Transverse colon (tissue), 4 donors: Measurements from ENCODE around the gene TNNT2. TPM values are rescaled to one million over a fixed set of nuclear protein-coding genes. Genes with fewer than 3 reads are reported as not detected.

ENCODE experiments used
- DNase-seq: peaks from one replicate; pipeline ENCODE4 v3.0.0-alpha.2; 2019
- H3K27ac ChIP-seq, 4 donors: fragments of 200-600 bp; sonication (generic); 2 replicates each; pipeline ENCODE4 v1.5.1; 2016 to 2018; ENCODE audit warnings: inconsistent platforms in 4 of 4
- H3K27me3 ChIP-seq: fragments of 200-600 bp; sonication (generic); 2 replicates; pipeline ENCODE4 v1.5.1; 2017; ENCODE audit warnings: inconsistent platforms
- H3K36me3 ChIP-seq, 4 donors: fragments of 200-600 bp; sonication (generic); 2 replicates each; pipeline ENCODE4 v1.5.1; 2017 to 2019; ENCODE audit warnings: inconsistent platforms in 4 of 4
- H3K4me1 ChIP-seq, 4 donors: fragments of 200-600 bp; sonication (generic); 2 replicates each; pipeline ENCODE4 v1.5.1; 2017 to 2020; ENCODE audit warnings: inconsistent platforms in 4 of 4
- H3K4me3 ChIP-seq, 4 donors: fragments of 200-600 bp; sonication (generic); 1 replicate in 1 of 4; 2 replicates in 3 of 4; pipeline versions ENCODE4 v1.5.1 to v1.6.1; 2017 to 2019; ENCODE audit warnings: inconsistent platforms in 4 of 4
- H3K9me3 ChIP-seq, 2 donors: fragments of 200-600 bp; sonication (generic); 2 replicates each; pipeline ENCODE4 v1.5.1; 2017 to 2019; ENCODE audit warnings: inconsistent platforms in 2 of 2
- CTCF ChIP-seq, 5 experiments: fragments of 200-600 bp in 3 of 5; fragments of 450-650 bp in 2 of 5; sonication (generic) in 3 of 5; IDR thresholded peaks; 1 replicate in 2 of 5; 2 replicates in 3 of 5; pipeline ENCODE4 v1.5.1; 2016 to 2017; ENCODE audit warnings: antibody characterized with exemption in 5 of 5, inconsistent platforms in 3 of 5, mild to moderate bottlenecking in 2 of 5, moderate library complexity in 1 of 5
- EP300 ChIP-seq: sonication (generic); formaldehyde crosslinking; IDR thresholded peaks from one replicate; pipeline ENCODE4 v1.6.1; 2017; ENCODE audit warnings: antibody characterized with exemption, low read depth
- POLR2A ChIP-seq: fragments of 450-650 bp; IDR thresholded peaks from one replicate; pipeline ENCODE4 v1.6.1; 2016; ENCODE audit warnings: antibody characterized with exemption, mild to moderate bottlenecking, moderate library complexity
- POLR2AphosphoS5 ChIP-seq, 3 donors: sonication (generic); formaldehyde crosslinking; IDR thresholded peaks; one replicate each; pipeline ENCODE4 v1.6.1; 2016; ENCODE audit warnings: antibody characterized with exemption in 3 of 3
- WGBS, 2 donors: methylation state at CpG; one replicate each; pipeline ENCODE4 v1.1.5; 2018; ENCODE audit warnings: low coverage in 1 of 2; 5-methylcytosine and 5-hydroxymethylcytosine counted together
- in situ Hi-C, 4 donors: fragments of 200-750 bp; cut with MboI; loops; one replicate each; pipeline versions ENCODE4 v1.15.0 to v1.15.1; 2017; ENCODE audit warnings: low sequenced_read_pairs in 3 of 4, low pct_ligation_motif_present in 1 of 4, low pct_unique_long_range_greater_than_20kb in 1 of 4
- intact Hi-C: fragments of 100-400 bp; cut with DNase I; formaldehyde crosslinking; loops from one replicate; pipeline ENCODE4 v1.15.1; 2023; ENCODE audit warnings: low total_unique reads
- total RNA-seq, 4 donors: library from RNA; depleted of rRNA; stranded (reverse); fragments of >200 nt; gene quantifications; one replicate each; pipeline ENCODE4 v1.1.0, GENCODE V29; 2016

The TNNT2 gene
- total RNA-seq, 4 donors from 2014 or later = 0.14 to 0.95 TPM; not detected in 2

- H3K27me3 ChIP-seq = no peaks in the 10 kb centered on the region
- no peak for TF ChIP-seq POLR2AphosphoS5 (IDR thresholded peaks at IDR 0.05)
- TF ChIP-seq POLR2A = no peak
- no peak for TF ChIP-seq EP300
- TF ChIP-seq CTCF (IDR thresholded peaks at IDR 0.05) = no peak
- no peaks in the 10 kb centered on the region for H3K4me1 ChIP-seq
- in situ Hi-C loops (no loop called here), intact Hi-C loops (no loop called here)
- no peak overlapping the region for H3K4me3 ChIP-seq
- WGBS, 2 donors = 85% methylated on average over 5 of the region's 5 CpGs; no CpG with 5 or more reads in 1 of the 2 donors
- no peak overlapping the region for H3K27ac ChIP-seq
- DNase-seq = no peak
- H3K36me3 ChIP-seq = no peaks in the 10 kb centered on the region
- H3K9me3 ChIP-seq = no peaks in the 10 kb centered on the region
These were observed 60.9 kb downstream of the TNNT2 start for GRCh38 chr1:201316556-201316955.

- DNase-seq = no peak
- no peak for TF ChIP-seq POLR2A
- no peak for TF ChIP-seq EP300
- no peak for TF ChIP-seq POLR2AphosphoS5 (IDR thresholded peaks at IDR 0.05)
- TF ChIP-seq CTCF (IDR thresholded peaks at IDR 0.05) = no peak
- Histone ChIP-seq H3K36me3 (no peaks in the 10 kb centered on the region), H3K4me3 (no peak overlapping the region), H3K27me3 (no peaks in the 10 kb centered on the region), H3K9me3 (no peaks in the 10 kb centered on the region), H3K4me1 (peaks cover 8 to 16% (median 15%) of the 10 kb centered on the region in 4 donors), H3K27ac (no peak overlapping the region)
- in situ Hi-C loops (no loop called here), intact Hi-C loops (no loop called here)
- 92% methylated on average over 15 of the region's 16 CpGs; no CpG with 5 or more reads in 1 of the 2 donors for WGBS, 2 donors
These were observed 64.4 kb downstream of the TNNT2 start for GRCh38 chr1:201313086-201313485.

- Histone ChIP-seq H3K4me3 (no peak overlapping the region), H3K36me3 (no peaks in the 10 kb centered on the region), H3K4me1 (peaks cover 8 to 24% (median 22%) of the 10 kb centered on the region in 4 donors), H3K27ac (no peak overlapping the region), H3K27me3 (no peaks in the 10 kb centered on the region), H3K9me3 (no peaks in the 10 kb centered on the region)
- intact Hi-C loops (no loop called here), in situ Hi-C loops (no loop called here)
- no peak for TF ChIP-seq POLR2AphosphoS5 (IDR thresholded peaks at IDR 0.05)
- no peak for TF ChIP-seq POLR2A
- no peak for TF ChIP-seq EP300
- no peak for TF ChIP-seq CTCF (IDR thresholded peaks at IDR 0.05)
- no peak for DNase-seq
- WGBS, 2 donors = 96% methylated on average over 7 of the region's 7 CpGs; no CpG with 5 or more reads in 1 of the 2 donors
These were observed 65.2 kb downstream of the TNNT2 start for GRCh38 chr1:201312298-201312697.

- 50 to 67% methylated on average over 1 to 8 of the region's 8 CpGs for WGBS, 2 donors
- peaks cover 8 to 28% (median 24%) of the 10 kb centered on the region in 4 donors for H3K4me1 ChIP-seq
- no peak overlapping the region for H3K4me3 ChIP-seq
- DNase-seq = no peak
- no peaks in the 10 kb centered on the region for H3K9me3 ChIP-seq
- no peak overlapping the region for H3K27ac ChIP-seq
- no peak for TF ChIP-seq CTCF (IDR thresholded peaks at IDR 0.05)
- no peak for TF ChIP-seq EP300
- no peak for TF ChIP-seq POLR2AphosphoS5 (IDR thresholded peaks at IDR 0.05)
- no peak for TF ChIP-seq POLR2A
- no peaks in the 10 kb centered on the region for H3K36me3 ChIP-seq
- in situ Hi-C loops (no loop called here), intact Hi-C loops (no loop called here)
- H3K27me3 ChIP-seq = no peaks in the 10 kb centered on the region
These were observed 66.0 kb downstream of the TNNT2 start for GRCh38 chr1:201311356-201312011.
